ENCODE measurements around the gene ELK4. TPM values are rescaled to one million over a fixed set of nuclear protein-coding genes. Genes with fewer than 3 reads are reported as not detected.

Gene ELK4
- total and polyA plus RNA-seq, 2 of the 8 experiments (the other 6 are each of a cell fraction or from before 2014, with no cell fraction given): 2.9 to 26.3 TPM

- DNase-seq (ENCODE audit: low read depth in 1 of 2, low spot score in 2 of 2): no peak
- no peak overlapping the region for H2AFZ ChIP-seq (ENCODE audit: low read length)
- H2AK5ac ChIP-seq (ENCODE audit: low read depth, low read length): no peak overlapping the region; the same call in 1 of the 2 replicates
- peak overlapping the region; percentile 96; the same call in 1 of the 2 replicates for H3K18ac ChIP-seq (ENCODE audit: extremely low read depth, low read length)
- H3K14ac ChIP-seq (ENCODE audit: insufficient read length): no peak overlapping the region
- H3K9ac ChIP-seq (replicated peaks in 1 of 4; ENCODE audit: extremely low read depth in 1 of 4, low read depth in 3 of 4, low read length in 3 of 4): no peak overlapping the region
- peak overlapping the region; percentile 40; the same call in 1 of the 2 replicates for H2BK15ac ChIP-seq (ENCODE audit: low read length)
- 60% methylated on average over 5 of the region's 5 CpGs; no CpG with 5 or more reads in 1 of the 2 experiments for WGBS, 2 experiments (ENCODE audit: extremely low coverage in 1 of 2, insufficient coverage in 1 of 2, insufficient read length in 1 of 2, insufficient replicate concordance in 2 of 2, low coverage in 1 of 2, low lambda C conversion rate in 2 of 2, missing lambda C conversion rate in 1 of 2)
- no peaks in the 10 kb centered on the region for H3K23me2 ChIP-seq (ENCODE audit: low read depth, low read length)
- H3K4me2 ChIP-seq (ENCODE audit: insufficient read depth in 1 of 2, low read depth in 2 of 2, low read length in 2 of 2): peak overlapping the region; percentile 64 to 77; a peak in 2 of 4 replicates
- H3K4me1 ChIP-seq (replicated peaks in 1 of 4; ENCODE audit: control insufficient read depth in 3 of 4, insufficient read depth in 4 of 4, low read length in 3 of 4): peaks cover 17 to 54% (median 44%) of the 10 kb centered on the region in 4 experiments
- 0 out of 2 replicates have a peak overlapping the region, but pooled peaks have one; percentile 94 for H2BK12ac ChIP-seq (ENCODE audit: low read depth, low read length)
- no peak for TF ChIP-seq CBX8 (IDR thresholded peaks at IDR 0.05; ENCODE audit: borderline replicate concordance, low read depth, low read length)
- TF ChIP-seq RAD21 (IDR thresholded peaks at IDR 0.05 in 1 of 2, conservative IDR thresholded peaks at IDR 0.05 in 1 of 2; ENCODE audit: low read depth in 2 of 2, low read length in 2 of 2): peak in 1 of 2 experiments; percentile 12; a peak in 1 of 4 replicates
- 0 out of 4 replicates have a peak, but pooled peaks of 1 of the 3 experiments have one; percentile 9 for TF ChIP-seq CTCF (IDR thresholded peaks at IDR 0.05; ENCODE audit: control extremely low read depth in 1 of 3, insufficient read depth in 1 of 3, low read depth in 1 of 3, low read length in 3 of 3)
- TF ChIP-seq, protein P1, sequence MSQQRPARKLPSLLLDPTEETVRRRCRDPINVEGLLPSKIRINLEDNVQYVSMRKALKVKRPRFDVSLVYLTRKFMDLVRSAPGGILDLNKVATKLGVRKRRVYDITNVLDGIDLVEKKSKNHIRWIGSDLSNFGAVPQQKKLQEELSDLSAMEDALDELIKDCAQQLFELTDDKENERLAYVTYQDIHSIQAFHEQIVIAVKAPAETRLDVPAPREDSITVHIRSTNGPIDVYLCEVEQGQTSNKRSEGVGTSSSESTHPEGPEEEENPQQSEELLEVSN (IDR thresholded peaks at IDR 0.05): peak; percentile 53; the same call in 1 of the 2 replicates
- TF ChIP-seq, protein P2, sequence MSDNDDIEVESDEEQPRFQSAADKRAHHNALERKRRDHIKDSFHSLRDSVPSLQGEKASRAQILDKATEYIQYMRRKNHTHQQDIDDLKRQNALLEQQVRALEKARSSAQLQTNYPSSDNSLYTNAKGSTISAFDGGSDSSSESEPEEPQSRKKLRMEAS (IDR thresholded peaks at IDR 0.05): peak; percentile 84
- H4K20me1 ChIP-seq (replicated peaks in 1 of 2; ENCODE audit: control insufficient read depth in 1 of 2, insufficient read depth in 2 of 2, low read length in 2 of 2): peaks cover 1 to 2% of the 10 kb centered on the region in 2 experiments
- no peak overlapping the region for H3K56ac ChIP-seq (replicated peaks; ENCODE audit: insufficient read length, low read depth, low read length)
- H3K4ac ChIP-seq (replicated peaks; ENCODE audit: insufficient read length, low read depth, low read length): peak overlapping the region; percentile 46
- 0 out of 2 replicates have a peak overlapping the region, but pooled peaks have one; percentile 57 for H2BK5ac ChIP-seq (ENCODE audit: low read depth, low read length)
- FAIRE-seq: no peak
- H3K9me3 ChIP-seq (ENCODE audit: insufficient read depth in 2 of 2, low read depth in 1 of 2, low read length in 1 of 2): no peaks in the 10 kb centered on the region
- H3K79me1 ChIP-seq (ENCODE audit: low read depth, low read length): peaks cover 14% of the 10 kb centered on the region
- peak overlapping the region; percentile 54; the same call in 1 of the 2 replicates for H4K8ac ChIP-seq (ENCODE audit: extremely low read depth, insufficient read depth, low read length)
- H2BK20ac ChIP-seq (ENCODE audit: low read length): 0 out of 2 replicates have a peak overlapping the region, but pooled peaks have one; percentile 3
- H3K27ac ChIP-seq (ENCODE audit: low read depth, low read length): no peak overlapping the region
- peak overlapping the region; percentile 33 for H2BK120ac ChIP-seq (replicated peaks; ENCODE audit: low read depth, low read length)
- no peak overlapping the region for H3K4me3 ChIP-seq (ENCODE audit: extremely low read depth in 1 of 4, insufficient read depth in 2 of 4, low read depth in 3 of 4, low read length in 4 of 4)
- H3K36me3 ChIP-seq (ENCODE audit: control insufficient read depth in 2 of 4, insufficient read depth in 4 of 4, low read length in 3 of 4): peaks cover 0 to 6% (median 1%) of the 10 kb centered on the region in 4 experiments; a peak in 2 of 8 replicates
- H3K27me3 ChIP-seq (replicated peaks in 1 of 4; ENCODE audit: control insufficient read depth in 3 of 4, extremely low read depth in 1 of 4, insufficient read depth in 3 of 4, low read length in 3 of 4): no peaks in the 10 kb centered on the region
- H4K5ac ChIP-seq (ENCODE audit: insufficient read length, low read depth, low read length): no peak overlapping the region
- peak overlapping the region; percentile 13 for H4K91ac ChIP-seq (replicated peaks; ENCODE audit: insufficient read length, low read length)
- ChIA-PET CTCF (ENCODE audit: partially characterized antibody) (interaction anchor here (0.7 to 18.5 kb wide), 8 partner anchors 10 to 123 kb away, joined by 3 to 856 read pairs (median 4); partner anchors contain the start of gene SLC45A3), POLR2A (ENCODE audit: partially characterized antibody) (interaction anchor here (0.9 to 19.3 kb wide), 7 partner anchors 9 to 80 kb away, joined by 4 to 241 read pairs (median 8); partner anchors contain the start of gene SLC45A3)
- H3K23ac ChIP-seq (ENCODE audit: insufficient read length): no peak overlapping the region
- H3K79me2 ChIP-seq (ENCODE audit: control insufficient read depth in 1 of 2, insufficient read depth in 2 of 2, low read length in 2 of 2): peaks cover 0 to 39% of the 10 kb centered on the region in 2 experiments; a peak in 2 of 4 replicates
Observed at GRCh38 chr1:205668951-205669340, 37.1 kb upstream of the ELK4 start.
